KMS-11 (cell line): ENCODE measurements around the gene SLC22A13.

ENCODE experiments used
- H2AFZ ChIP-seq: fragments of 200-600 bp; sonication (generic); 2 replicates; pipeline ENCODE4 v1.6.1; 2016; ENCODE audit warnings: antibody characterized with exemption, mixed run types, low read depth
- H3K27ac ChIP-seq: fragments of 200-600 bp; sonication (generic); 2 replicates; pipeline ENCODE4 v1.6.1; 2016; ENCODE audit warnings: mild to moderate bottlenecking, mixed run types
- H3K27me3 ChIP-seq: fragments of 200-600 bp; sonication (generic); 2 replicates; pipeline ENCODE4 v1.6.1; 2017; ENCODE audit warnings: mild to moderate bottlenecking, low read depth, mixed run types, moderate library complexity; ENCODE audit not compliant: insufficient read depth
- H3K36me3 ChIP-seq: fragments of 200-600 bp; sonication (generic); 2 replicates; pipeline ENCODE4 v1.6.1; 2017; ENCODE audit warnings: mild to moderate bottlenecking, mixed run types; ENCODE audit not compliant: insufficient read depth
- H3K4me1 ChIP-seq: fragments of 200-600 bp; sonication (generic); 2 replicates; pipeline ENCODE4 v1.6.1; 2016; ENCODE audit warnings: mild to moderate bottlenecking, low read depth, mixed run types; ENCODE audit not compliant: poor library complexity, severe bottlenecking
- H3K4me2 ChIP-seq: fragments of 200-600 bp; sonication (generic); 2 replicates; pipeline ENCODE4 v1.7.0; 2016; ENCODE audit warnings: mild to moderate bottlenecking, mixed run types
- H3K4me3 ChIP-seq: fragments of 200-600 bp; sonication (generic); IDR thresholded peaks from 2 replicates; pipeline ENCODE4 v1.6.1; 2017; ENCODE audit warnings: low read depth, low read length, mixed read lengths; ENCODE audit not compliant: insufficient read depth
- H3K79me2 ChIP-seq: fragments of 200-600 bp; sonication (generic); 2 replicates; pipeline ENCODE4 v1.6.1; 2016; ENCODE audit warnings: low read depth, mixed run types; ENCODE audit not compliant: insufficient read depth
- H3K9ac ChIP-seq: fragments of 200-600 bp; sonication (generic); 2 replicates; pipeline ENCODE4 v1.6.1; 2016; ENCODE audit warnings: mild to moderate bottlenecking, mixed run types
- H4K20me1 ChIP-seq: fragments of 200-600 bp; sonication (generic); 2 replicates; pipeline ENCODE4 v1.6.1; 2016; ENCODE audit warnings: mild to moderate bottlenecking, mixed run types; ENCODE audit not compliant: insufficient read depth
- TF ChIP-seq, protein P1 (sequence below): fragments of 200-600 bp; sonication (generic); conservative IDR thresholded peaks from 2 replicates; pipeline ENCODE4 v1.6.1; 2017; ENCODE audit warnings: low read depth, mild to moderate bottlenecking, antibody characterized with exemption, low read length, moderate library complexity, mixed read lengths

Gene SLC22A13

DNA sequence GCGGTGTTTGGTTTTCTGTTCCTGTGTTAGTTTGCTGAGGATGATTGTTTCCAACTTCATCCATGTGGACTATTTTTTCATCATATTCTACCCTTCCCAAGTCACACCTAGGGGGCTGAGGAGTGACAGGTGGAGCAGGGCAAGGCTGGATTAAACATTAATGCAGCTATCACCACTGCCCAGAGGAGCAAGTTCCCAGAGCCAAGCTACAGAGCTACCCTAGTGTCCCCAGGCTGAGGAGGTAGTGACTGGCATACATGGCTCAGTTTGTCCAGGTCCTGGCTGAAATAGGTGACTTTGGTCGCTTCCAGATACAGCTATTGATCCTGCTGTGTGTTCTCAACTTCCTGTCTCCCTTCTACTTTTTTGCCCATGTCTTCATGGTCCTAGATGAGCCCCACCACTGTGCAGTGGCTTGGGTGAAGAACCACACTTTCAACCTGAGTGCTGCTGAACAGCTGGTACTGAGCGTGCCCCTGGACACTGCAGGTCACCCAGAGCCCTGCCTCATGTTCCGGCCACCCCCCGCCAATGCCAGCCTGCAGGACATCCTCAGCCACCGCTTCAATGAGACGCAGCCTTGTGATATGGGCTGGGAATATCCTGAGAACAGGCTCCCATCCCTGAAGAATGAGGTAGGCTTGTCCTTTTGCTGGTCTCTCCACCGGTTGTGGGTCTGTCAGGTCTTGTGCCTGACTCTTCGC is at the start of gene SLC22A13:
TSS of gene SLC22A13 (plus strand) at position 209 of the 704 bp plus-strand sequence. CDS start at position 258, 49 bp downstream.
- no peak within 1 kb of the TSS for H2AFZ ChIP-seq
- no peaks in the 10 kb centered on the region for H3K79me2 ChIP-seq
- TF ChIP-seq, protein P1, sequence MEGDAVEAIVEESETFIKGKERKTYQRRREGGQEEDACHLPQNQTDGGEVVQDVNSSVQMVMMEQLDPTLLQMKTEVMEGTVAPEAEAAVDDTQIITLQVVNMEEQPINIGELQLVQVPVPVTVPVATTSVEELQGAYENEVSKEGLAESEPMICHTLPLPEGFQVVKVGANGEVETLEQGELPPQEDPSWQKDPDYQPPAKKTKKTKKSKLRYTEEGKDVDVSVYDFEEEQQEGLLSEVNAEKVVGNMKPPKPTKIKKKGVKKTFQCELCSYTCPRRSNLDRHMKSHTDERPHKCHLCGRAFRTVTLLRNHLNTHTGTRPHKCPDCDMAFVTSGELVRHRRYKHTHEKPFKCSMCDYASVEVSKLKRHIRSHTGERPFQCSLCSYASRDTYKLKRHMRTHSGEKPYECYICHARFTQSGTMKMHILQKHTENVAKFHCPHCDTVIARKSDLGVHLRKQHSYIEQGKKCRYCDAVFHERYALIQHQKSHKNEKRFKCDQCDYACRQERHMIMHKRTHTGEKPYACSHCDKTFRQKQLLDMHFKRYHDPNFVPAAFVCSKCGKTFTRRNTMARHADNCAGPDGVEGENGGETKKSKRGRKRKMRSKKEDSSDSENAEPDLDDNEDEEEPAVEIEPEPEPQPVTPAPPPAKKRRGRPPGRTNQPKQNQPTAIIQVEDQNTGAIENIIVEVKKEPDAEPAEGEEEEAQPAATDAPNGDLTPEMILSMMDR = no peak
- no peaks in the 10 kb centered on the region for H3K27me3 ChIP-seq
- H4K20me1 ChIP-seq = no peaks in the 10 kb centered on the region
- no peaks in the 10 kb centered on the region for H3K36me3 ChIP-seq
- H3K4me2 ChIP-seq = no peak within 1 kb of the TSS
- H3K27ac ChIP-seq = no peak within 1 kb of the TSS
- no peak within 1 kb of the TSS for H3K9ac ChIP-seq
- H3K4me1 ChIP-seq = no peaks in the 10 kb centered on the region
- no peak within 1 kb of the TSS for H3K4me3 ChIP-seq

- no peaks in the 10 kb centered on the region for H3K36me3 ChIP-seq
- H4K20me1 ChIP-seq = no peaks in the 10 kb centered on the region
- TF ChIP-seq, protein P1 = no peak
These were observed 45.9 kb upstream of the SLC22A13 start for GRCh38 chr3:38219609-38220197.

GRCh38 chr3:38221005-38221404 is 44.6 kb upstream of the SLC22A13 start:
- Histone ChIP-seq H3K9ac (no peak overlapping the region), H3K36me3 (no peaks in the 10 kb centered on the region), H3K4me1 (no peaks in the 10 kb centered on the region), H3K4me2 (no peak overlapping the region), H3K4me3 (no peak overlapping the region), H3K27me3 (no peaks in the 10 kb centered on the region), H4K20me1 (no peaks in the 10 kb centered on the region), H3K27ac (no peak overlapping the region), H3K79me2 (no peaks in the 10 kb centered on the region), H2AFZ (no peak overlapping the region)
- TF ChIP-seq, protein P1 = no peak

More at GRCh38 chr3:38219609-38220197, 45.9 kb upstream of the SLC22A13 start:
- Histone ChIP-seq H3K27ac (no peak overlapping the region), H3K4me2 (no peak overlapping the region), H3K4me1 (no peaks in the 10 kb centered on the region), H3K4me3 (no peak overlapping the region), H2AFZ (no peak overlapping the region), H3K9ac (no peak overlapping the region), H3K27me3 (no peaks in the 10 kb centered on the region), H3K79me2 (no peaks in the 10 kb centered on the region)

DNA sequence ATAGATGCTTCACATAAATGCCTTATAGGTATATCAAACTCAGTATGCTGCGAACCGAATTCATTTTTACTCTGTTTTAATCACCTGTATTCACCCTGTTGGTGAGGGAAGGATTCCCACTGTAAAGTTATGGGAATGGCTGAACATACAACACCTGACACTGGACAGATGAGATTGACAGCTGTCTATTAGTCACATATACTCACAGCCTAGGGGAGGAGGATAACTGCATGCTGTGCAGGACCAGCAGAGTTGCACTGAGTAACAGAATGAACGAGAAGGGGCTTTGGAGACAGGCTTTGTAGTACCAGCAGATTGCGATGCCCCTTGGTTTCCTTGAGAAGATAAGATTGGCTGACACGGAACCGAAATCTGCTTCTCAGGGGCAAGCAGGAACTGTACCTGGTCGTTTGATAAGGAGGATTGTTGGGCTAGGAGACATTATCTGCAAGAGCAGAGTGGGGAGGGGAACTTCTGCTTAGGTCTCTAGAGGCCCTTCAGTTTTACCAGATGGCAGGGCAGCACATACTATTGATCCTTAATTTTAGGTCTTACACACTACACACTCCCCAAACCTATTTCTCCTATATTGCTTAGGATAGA is 43.5 kb upstream of the SLC22A13 start:
- Histone ChIP-seq H3K27ac (no peak overlapping the region), H3K9ac (no peak overlapping the region), H3K27me3 (no peaks in the 10 kb centered on the region), H3K79me2 (no peaks in the 10 kb centered on the region), H3K4me2 (no peak overlapping the region), H2AFZ (no peak overlapping the region), H3K36me3 (no peaks in the 10 kb centered on the region), H4K20me1 (no peaks in the 10 kb centered on the region), H3K4me3 (no peak overlapping the region), H3K4me1 (no peaks in the 10 kb centered on the region)
- TF ChIP-seq, protein P1 = no peak
